ENCODE measurements around the gene DLST.

DNA sequence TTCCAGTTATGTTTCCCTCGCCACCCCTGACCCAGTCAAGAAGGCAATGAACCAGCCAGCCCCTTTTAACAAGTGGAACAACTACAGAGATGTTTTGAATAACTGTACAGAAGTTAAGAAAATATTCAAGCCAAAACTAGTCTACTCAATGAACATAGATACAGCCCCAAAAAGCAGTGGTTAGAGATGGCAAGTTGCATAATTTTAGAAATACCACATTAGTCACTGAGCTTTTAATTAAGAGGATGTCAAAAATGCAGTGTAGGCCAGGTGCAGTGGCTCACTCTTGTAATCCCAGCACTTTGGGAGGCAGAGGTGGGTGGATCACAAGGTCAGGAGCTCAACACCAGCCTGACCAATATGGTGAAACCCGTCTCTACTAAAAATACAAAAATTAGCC, 32.9 kb upstream of the DLST start:
- TF ChIP-seq, protein P1, sequence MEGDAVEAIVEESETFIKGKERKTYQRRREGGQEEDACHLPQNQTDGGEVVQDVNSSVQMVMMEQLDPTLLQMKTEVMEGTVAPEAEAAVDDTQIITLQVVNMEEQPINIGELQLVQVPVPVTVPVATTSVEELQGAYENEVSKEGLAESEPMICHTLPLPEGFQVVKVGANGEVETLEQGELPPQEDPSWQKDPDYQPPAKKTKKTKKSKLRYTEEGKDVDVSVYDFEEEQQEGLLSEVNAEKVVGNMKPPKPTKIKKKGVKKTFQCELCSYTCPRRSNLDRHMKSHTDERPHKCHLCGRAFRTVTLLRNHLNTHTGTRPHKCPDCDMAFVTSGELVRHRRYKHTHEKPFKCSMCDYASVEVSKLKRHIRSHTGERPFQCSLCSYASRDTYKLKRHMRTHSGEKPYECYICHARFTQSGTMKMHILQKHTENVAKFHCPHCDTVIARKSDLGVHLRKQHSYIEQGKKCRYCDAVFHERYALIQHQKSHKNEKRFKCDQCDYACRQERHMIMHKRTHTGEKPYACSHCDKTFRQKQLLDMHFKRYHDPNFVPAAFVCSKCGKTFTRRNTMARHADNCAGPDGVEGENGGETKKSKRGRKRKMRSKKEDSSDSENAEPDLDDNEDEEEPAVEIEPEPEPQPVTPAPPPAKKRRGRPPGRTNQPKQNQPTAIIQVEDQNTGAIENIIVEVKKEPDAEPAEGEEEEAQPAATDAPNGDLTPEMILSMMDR (IDR thresholded peaks at IDR 0.05; ENCODE audit: low read depth, low read length), result no peak
- TF ChIP-seq EZH2phosphoT487 (IDR thresholded peaks at IDR 0.05; ENCODE audit: low read depth), result no peak
